Stimulated activated memory B cell treated with anti-CD40 and anti-IgM and Interleukin-4, amounts not matched to agents 10 μg/mL and 1 μg/mL and 100 μg/mL, for 72 hours (primary cell): ENCODE measurements around the gene DAAM2.

Source experiments
- ATAC-seq: fragments of 150-1000 bp; cut with Tn5 transposase; 2 replicates; pipeline ENCODE4 v1.10.0; 2021
- H3K27ac Mint-ChIP-seq: one replicate; pipeline ENCODE4 v1.8.0; 2022; ENCODE audit warnings: mild to moderate bottlenecking, mixed read lengths
- H3K27me3 Mint-ChIP-seq: one replicate; pipeline ENCODE4 v1.8.0; 2022; ENCODE audit warnings: mixed read lengths
- H3K36me3 Mint-ChIP-seq: one replicate; pipeline ENCODE4 v1.8.0; 2022; ENCODE audit warnings: mixed read lengths
- H3K4me1 Mint-ChIP-seq: one replicate; pipeline ENCODE4 v1.8.0; 2022; ENCODE audit warnings: mixed read lengths
- H3K4me3 Mint-ChIP-seq: one replicate; pipeline ENCODE4 v1.8.0; 2022; ENCODE audit warnings: mild to moderate bottlenecking, moderate library complexity, mixed read lengths
- H3K9me3 Mint-ChIP-seq: one replicate; pipeline ENCODE4 v1.8.0; 2022; ENCODE audit warnings: mixed read lengths

DAAM2 gene

GRCh38 chr6:39776581-39776980 is 15.6 kb upstream of the DAAM2 start:
- Mint-ChIP-seq H3K27ac (no peak overlapping the region), H3K27me3 (no peaks in the 10 kb centered on the region), H3K36me3 (no peaks in the 10 kb centered on the region), H3K4me3 (no peak overlapping the region), H3K4me1 (no peaks in the 10 kb centered on the region), H3K9me3 (no peaks in the 10 kb centered on the region)
- no peak for ATAC-seq

DNA sequence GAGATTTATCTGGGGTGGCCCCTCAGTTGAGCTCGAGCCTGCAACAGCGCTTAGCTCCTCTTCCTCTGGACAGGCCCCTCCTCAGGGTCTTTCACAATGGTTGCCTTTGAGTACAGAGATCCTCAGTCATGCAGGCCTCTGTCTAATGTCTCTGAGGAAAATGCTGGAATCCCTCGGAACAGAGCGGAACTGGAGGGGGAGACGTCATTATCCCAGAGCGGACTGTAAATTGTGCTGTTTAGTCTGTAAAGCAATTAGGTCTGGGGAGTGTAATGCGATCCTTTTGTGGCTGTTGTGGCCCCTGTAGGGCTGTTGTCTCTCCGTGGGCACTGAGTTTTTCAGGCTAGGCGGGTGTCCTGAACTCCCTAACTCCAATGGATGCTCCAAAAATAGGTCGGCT is 15.0 kb upstream of the DAAM2 start:
- H3K4me1 Mint-ChIP-seq = no peaks in the 10 kb centered on the region
- no peak overlapping the region for H3K4me3 Mint-ChIP-seq
- peaks cover 3% of the 10 kb centered on the region for H3K9me3 Mint-ChIP-seq
- H3K27ac Mint-ChIP-seq = no peak overlapping the region
- no peaks in the 10 kb centered on the region for H3K27me3 Mint-ChIP-seq
- no peak for ATAC-seq
- no peaks in the 10 kb centered on the region for H3K36me3 Mint-ChIP-seq

- no peak for ATAC-seq
- H3K27ac Mint-ChIP-seq = no peak overlapping the region
- H3K36me3 Mint-ChIP-seq = no peaks in the 10 kb centered on the region
- no peaks in the 10 kb centered on the region for H3K4me1 Mint-ChIP-seq
- H3K27me3 Mint-ChIP-seq = no peaks in the 10 kb centered on the region
- peaks cover 3% of the 10 kb centered on the region for H3K9me3 Mint-ChIP-seq
- no peak overlapping the region for H3K4me3 Mint-ChIP-seq
Observed at GRCh38 chr6:39777661-39778060, 14.5 kb upstream of the DAAM2 start.

GRCh38 chr6:39778581-39779255 is 13.5 kb upstream of the DAAM2 start:
- Mint-ChIP-seq H3K36me3 (no peaks in the 10 kb centered on the region), H3K4me1 (no peaks in the 10 kb centered on the region), H3K9me3 (peaks cover 7% of the 10 kb centered on the region), H3K27ac (no peak overlapping the region), H3K4me3 (no peak overlapping the region), H3K27me3 (no peaks in the 10 kb centered on the region)
- ATAC-seq = no peak

DNA sequence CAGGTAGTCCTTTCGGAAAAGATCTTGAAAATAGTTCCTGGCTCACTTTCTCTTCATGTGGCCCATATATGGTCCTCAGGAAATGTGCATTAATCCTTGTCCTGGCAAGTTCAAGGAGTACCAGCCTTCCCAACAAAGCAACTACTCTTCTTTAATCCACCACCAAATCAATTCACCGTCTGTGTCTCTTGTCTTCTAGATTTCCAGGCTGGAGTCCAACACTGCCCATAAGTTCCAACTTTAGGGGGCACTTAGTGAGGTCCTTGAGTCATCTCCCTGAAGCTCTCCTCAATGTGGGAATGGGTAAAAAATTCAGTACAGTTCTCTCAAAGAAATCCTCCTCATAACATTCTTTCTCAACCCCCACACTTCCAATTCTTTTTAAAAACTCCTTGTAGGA is 6.9 kb upstream of the DAAM2 start:
- ATAC-seq = no peak

DNA sequence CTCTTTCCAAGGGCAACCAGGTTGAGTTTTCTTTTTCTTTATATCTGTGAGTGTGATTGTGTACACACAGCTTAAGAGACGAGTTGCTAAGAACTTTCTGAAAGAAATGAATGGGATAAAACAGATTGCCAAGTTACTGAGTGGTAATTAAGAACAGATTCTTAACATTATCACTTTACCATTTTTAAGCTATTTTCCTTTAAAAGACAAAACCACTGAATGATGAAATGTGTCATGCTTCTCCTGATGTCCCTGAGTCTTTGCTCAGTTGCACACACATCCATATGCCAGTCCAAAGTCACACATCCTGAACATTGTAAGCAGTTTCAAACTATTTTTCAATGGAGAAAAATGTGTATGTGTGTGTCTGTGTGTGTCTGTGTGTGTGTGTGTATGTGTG is 5.5 kb upstream of the DAAM2 start:
- Mint-ChIP-seq H3K27ac (no peak overlapping the region), H3K9me3 (peaks cover 14% of the 10 kb centered on the region), H3K36me3 (no peaks in the 10 kb centered on the region), H3K4me3 (no peak overlapping the region), H3K4me1 (no peaks in the 10 kb centered on the region), H3K27me3 (peaks cover 15% of the 10 kb centered on the region)
- ATAC-seq = no peak

More for the DNA sequence above, 6.9 kb upstream of the DAAM2 start:
- Mint-ChIP-seq H3K27me3 (peaks cover 1% of the 10 kb centered on the region), H3K9me3 (peaks cover 14% of the 10 kb centered on the region), H3K4me1 (no peaks in the 10 kb centered on the region), H3K4me3 (no peak overlapping the region), H3K27ac (no peak overlapping the region), H3K36me3 (no peaks in the 10 kb centered on the region)

GRCh38 chr6:39787322-39787721 is 4.9 kb upstream of the DAAM2 start:
- no peak overlapping the region for H3K27ac Mint-ChIP-seq
- no peak for ATAC-seq
- no peaks in the 10 kb centered on the region for H3K4me1 Mint-ChIP-seq
- H3K27me3 Mint-ChIP-seq = peaks cover 22% of the 10 kb centered on the region
- H3K4me3 Mint-ChIP-seq = no peak overlapping the region
- H3K9me3 Mint-ChIP-seq = peaks cover 11% of the 10 kb centered on the region
- no peaks in the 10 kb centered on the region for H3K36me3 Mint-ChIP-seq

GRCh38 chr6:39790772-39791171 is 1.4 kb upstream of the DAAM2 start:
- Mint-ChIP-seq H3K4me1 (no peaks in the 10 kb centered on the region), H3K27ac (no peak overlapping the region), H3K36me3 (no peaks in the 10 kb centered on the region), H3K9me3 (no peaks in the 10 kb centered on the region), H3K4me3 (no peak overlapping the region), H3K27me3 (peaks cover 49% of the 10 kb centered on the region)
- ATAC-seq = no peak

DNA sequence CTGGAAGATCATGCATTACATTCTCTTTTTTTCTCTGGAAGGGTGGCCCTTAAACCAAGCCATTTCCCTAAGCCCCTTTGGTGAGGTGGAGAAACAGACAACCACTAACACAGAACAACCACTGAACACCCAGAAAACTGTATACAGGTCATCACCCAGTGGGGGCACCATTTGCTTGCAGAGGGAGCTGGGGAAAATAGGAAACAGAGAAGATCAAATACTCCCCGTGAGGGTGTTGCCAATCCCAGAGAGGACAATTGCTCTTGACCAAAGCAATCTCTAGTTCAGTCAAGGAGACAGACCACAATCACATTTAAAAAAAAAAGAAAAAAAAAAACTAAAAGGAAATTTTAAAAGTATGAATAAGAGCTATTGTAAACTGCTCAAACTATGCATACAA is 865 bp upstream of the DAAM2 start:
- ATAC-seq = no peak
- no peak overlapping the region for H3K4me3 Mint-ChIP-seq
- H3K36me3 Mint-ChIP-seq = no peaks in the 10 kb centered on the region
- H3K9me3 Mint-ChIP-seq = no peaks in the 10 kb centered on the region
- no peaks in the 10 kb centered on the region for H3K4me1 Mint-ChIP-seq
- H3K27ac Mint-ChIP-seq = no peak overlapping the region
- peaks cover 49% of the 10 kb centered on the region for H3K27me3 Mint-ChIP-seq

- no peak overlapping the region for H3K4me3 Mint-ChIP-seq
- H3K27me3 Mint-ChIP-seq = peaks cover 49% of the 10 kb centered on the region
- no peaks in the 10 kb centered on the region for H3K9me3 Mint-ChIP-seq
- H3K36me3 Mint-ChIP-seq = no peaks in the 10 kb centered on the region
- no peaks in the 10 kb centered on the region for H3K4me1 Mint-ChIP-seq
- no peak for ATAC-seq
- no peak overlapping the region for H3K27ac Mint-ChIP-seq
Observed at GRCh38 chr6:39792540-39793450, 619 bp downstream of the DAAM2 start.

DNA sequence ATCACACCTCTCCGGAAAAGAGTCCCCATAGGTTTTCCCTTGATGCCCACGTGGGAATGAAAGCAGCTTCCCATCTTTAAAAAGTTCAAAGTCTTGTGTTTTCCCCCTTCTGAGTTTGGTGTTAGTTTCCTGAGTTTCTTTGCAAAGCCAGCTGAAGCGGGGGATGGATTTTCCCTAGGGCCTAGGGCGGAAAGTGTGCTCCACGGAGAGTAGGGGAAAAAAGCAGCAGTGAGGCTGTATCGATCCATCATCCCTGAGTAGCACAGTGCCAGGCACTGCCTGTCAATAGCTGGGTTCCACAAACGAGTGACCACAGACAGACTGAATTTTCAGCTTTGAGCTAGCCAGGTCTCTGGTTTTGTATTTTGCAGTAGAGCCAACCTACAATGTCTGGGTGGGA is 1.3 kb downstream of the DAAM2 start:
- H3K27me3 Mint-ChIP-seq = peaks cover 49% of the 10 kb centered on the region

GRCh38 chr6:39794231-39794630 is 2.1 kb downstream of the DAAM2 start:
- Mint-ChIP-seq H3K27me3 (peaks cover 49% of the 10 kb centered on the region), H3K4me1 (no peaks in the 10 kb centered on the region), H3K4me3 (no peak overlapping the region), H3K36me3 (no peaks in the 10 kb centered on the region), H3K27ac (no peak overlapping the region), H3K9me3 (no peaks in the 10 kb centered on the region)
- ATAC-seq = no peak

More for the DNA sequence above, 1.3 kb downstream of the DAAM2 start:
- Mint-ChIP-seq H3K4me1 (no peaks in the 10 kb centered on the region), H3K27ac (no peak overlapping the region), H3K9me3 (no peaks in the 10 kb centered on the region), H3K4me3 (no peak overlapping the region), H3K36me3 (no peaks in the 10 kb centered on the region)
- no peak for ATAC-seq

GRCh38 chr6:39797751-39798150 is 5.6 kb downstream of the DAAM2 start:
- Mint-ChIP-seq H3K27me3 (peaks cover 32% of the 10 kb centered on the region), H3K36me3 (no peaks in the 10 kb centered on the region), H3K4me3 (no peak overlapping the region), H3K4me1 (no peaks in the 10 kb centered on the region), H3K9me3 (no peaks in the 10 kb centered on the region), H3K27ac (no peak overlapping the region)
- ATAC-seq = no peak

DNA sequence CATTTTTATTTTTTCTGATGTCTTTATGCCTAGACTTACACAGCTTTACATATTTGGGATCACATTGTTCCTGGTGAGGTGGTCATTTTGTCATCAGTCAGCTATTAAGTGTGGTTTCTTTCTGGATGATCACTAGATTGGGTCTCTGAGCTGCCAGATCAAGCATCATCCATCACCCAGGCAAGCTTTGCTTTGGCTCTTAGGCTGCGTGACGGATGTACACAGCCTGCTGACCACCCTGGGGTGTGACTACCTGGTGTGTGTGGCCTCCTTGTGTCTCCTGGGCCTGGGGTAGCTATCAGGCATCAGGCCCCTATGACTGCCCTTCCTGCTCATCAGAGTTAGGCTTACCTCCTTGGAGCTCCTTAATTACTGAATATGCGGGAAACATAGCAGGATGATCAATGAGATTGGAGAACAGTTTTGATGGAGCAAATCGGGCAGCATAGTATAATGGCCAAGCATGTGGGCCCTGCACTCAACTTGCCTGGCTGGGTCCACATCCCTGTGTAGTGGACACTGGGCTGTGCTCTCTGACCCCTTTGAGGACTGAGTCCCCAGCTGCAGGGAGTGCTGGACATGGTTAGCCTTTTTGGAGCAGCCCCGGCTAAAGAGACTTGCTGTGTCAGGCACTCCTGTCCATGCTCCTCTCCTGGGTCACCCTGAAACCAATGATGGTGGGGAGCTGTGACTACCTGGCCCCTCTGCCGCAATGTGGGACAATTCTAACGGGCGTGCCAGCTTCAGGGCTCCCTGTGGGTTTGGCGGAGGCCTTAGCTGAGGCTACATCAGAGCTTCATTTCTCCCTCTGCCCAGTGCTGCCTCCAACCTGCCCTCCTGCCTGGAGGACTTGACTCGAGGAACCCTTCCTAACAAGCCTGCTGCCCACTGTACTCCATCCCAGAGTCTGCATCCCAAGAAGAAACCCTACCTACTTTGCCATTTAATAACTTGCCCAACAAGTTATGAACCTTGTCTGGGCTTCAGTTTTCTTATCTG is 8.2 kb downstream of the DAAM2 start:
- no peaks in the 10 kb centered on the region for H3K36me3 Mint-ChIP-seq
- ATAC-seq = no peak
- no peak overlapping the region for H3K4me3 Mint-ChIP-seq
- H3K4me1 Mint-ChIP-seq = no peaks in the 10 kb centered on the region
- no peaks in the 10 kb centered on the region for H3K9me3 Mint-ChIP-seq
- peaks cover 8% of the 10 kb centered on the region for H3K27me3 Mint-ChIP-seq
- no peak overlapping the region for H3K27ac Mint-ChIP-seq
